ENCODE data around the gene ZNF236. TPM values are rescaled to one million over a fixed set of nuclear protein-coding genes. Genes with fewer than 3 reads are reported as not detected.

The ZNF236 gene
- polyA plus RNA-seq, 3 donors = 1.7 to 6.5 (median 2.4) TPM

DNA sequence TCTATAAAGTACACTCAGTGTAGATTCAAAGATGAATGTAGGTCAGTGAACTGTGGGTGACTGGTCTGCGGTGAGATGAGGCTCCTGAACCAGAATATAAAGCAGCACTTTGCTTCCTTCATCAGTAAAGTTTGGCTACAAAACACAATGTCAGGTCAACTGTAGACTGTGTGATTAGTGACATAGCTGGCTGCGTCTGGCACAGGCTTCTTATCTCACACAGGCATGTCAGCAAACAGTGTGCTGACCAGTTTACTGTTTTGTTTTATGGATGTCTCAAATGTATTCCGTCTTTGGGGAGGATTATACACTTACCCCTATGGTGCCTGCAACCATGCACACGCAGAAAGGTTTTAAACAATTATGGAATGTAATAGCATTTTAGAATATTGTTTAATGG is 87.1 kb downstream of the ZNF236 start:
- Mint-ChIP-seq H3K4me1 (no peaks in the 10 kb centered on the region), H3K27me3 (ENCODE audit: low read depth in 3 of 3) (peaks cover 0 to 1% (median 0%) of the 10 kb centered on the region in 3 donors), H3K4me3 (no peak overlapping the region), H3K27ac (no peak overlapping the region), H3K36me3 (peaks cover 68 to 88% of the 10 kb centered on the region in 2 donors), H3K9me3 (no peaks in the 10 kb centered on the region)
- no peaks in the 10 kb centered on the region for H3K9me3 ChIP-seq (replicated peaks in 1 of 2; ENCODE audit: control insufficient read depth in 1 of 2, insufficient read depth in 1 of 2, low read length in 2 of 2)
- TF ChIP-seq, protein P1, sequence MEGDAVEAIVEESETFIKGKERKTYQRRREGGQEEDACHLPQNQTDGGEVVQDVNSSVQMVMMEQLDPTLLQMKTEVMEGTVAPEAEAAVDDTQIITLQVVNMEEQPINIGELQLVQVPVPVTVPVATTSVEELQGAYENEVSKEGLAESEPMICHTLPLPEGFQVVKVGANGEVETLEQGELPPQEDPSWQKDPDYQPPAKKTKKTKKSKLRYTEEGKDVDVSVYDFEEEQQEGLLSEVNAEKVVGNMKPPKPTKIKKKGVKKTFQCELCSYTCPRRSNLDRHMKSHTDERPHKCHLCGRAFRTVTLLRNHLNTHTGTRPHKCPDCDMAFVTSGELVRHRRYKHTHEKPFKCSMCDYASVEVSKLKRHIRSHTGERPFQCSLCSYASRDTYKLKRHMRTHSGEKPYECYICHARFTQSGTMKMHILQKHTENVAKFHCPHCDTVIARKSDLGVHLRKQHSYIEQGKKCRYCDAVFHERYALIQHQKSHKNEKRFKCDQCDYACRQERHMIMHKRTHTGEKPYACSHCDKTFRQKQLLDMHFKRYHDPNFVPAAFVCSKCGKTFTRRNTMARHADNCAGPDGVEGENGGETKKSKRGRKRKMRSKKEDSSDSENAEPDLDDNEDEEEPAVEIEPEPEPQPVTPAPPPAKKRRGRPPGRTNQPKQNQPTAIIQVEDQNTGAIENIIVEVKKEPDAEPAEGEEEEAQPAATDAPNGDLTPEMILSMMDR (IDR thresholded peaks at IDR 0.05) = no peak
- intact Hi-C loops (cut with micrococcal nuclease) = no loop called here
- no peak for DNase-seq
- H3K27ac ChIP-seq (ENCODE audit: low read depth in 1 of 2, low read length in 2 of 2) = no peak overlapping the region
- H2AFZ ChIP-seq (ENCODE audit: insufficient read depth, low read depth, low read length, poor library complexity, severe bottlenecking) = no peak overlapping the region
- H3K4me1 ChIP-seq (ENCODE audit: control insufficient read depth in 1 of 2, insufficient read depth in 2 of 2, low read length in 2 of 2) = no peaks in the 10 kb centered on the region
- no peaks in the 10 kb centered on the region for H3K79me2 ChIP-seq (ENCODE audit: insufficient read depth, low read length)
- no peaks in the 10 kb centered on the region for H4K20me1 ChIP-seq (ENCODE audit: insufficient read depth, low read length)
- no peak overlapping the region for H3K4me3 ChIP-seq (replicated peaks in 1 of 3; ENCODE audit: low read depth in 2 of 3, low read length in 3 of 3)
- peaks cover 83 to 100% of the 10 kb centered on the region in 2 donors for H3K36me3 ChIP-seq (replicated peaks in 1 of 2; ENCODE audit: control insufficient read depth in 1 of 2, insufficient read depth in 2 of 2, low read length in 2 of 2)
- no peak overlapping the region for H3K9ac ChIP-seq (ENCODE audit: insufficient read depth, low read length, poor library complexity, severe bottlenecking)
- no peaks in the 10 kb centered on the region for H3K27me3 ChIP-seq (ENCODE audit: control insufficient read depth in 2 of 2, insufficient read depth in 2 of 2, low read length in 2 of 2)
- no peak overlapping the region for H3K4me2 ChIP-seq (replicated peaks; ENCODE audit: extremely low read depth, low read length, poor library complexity, severe bottlenecking)
- WGBS (ENCODE audit: insufficient coverage) = 100% methylated on average over 1 of the region's 4 CpGs

DNA sequence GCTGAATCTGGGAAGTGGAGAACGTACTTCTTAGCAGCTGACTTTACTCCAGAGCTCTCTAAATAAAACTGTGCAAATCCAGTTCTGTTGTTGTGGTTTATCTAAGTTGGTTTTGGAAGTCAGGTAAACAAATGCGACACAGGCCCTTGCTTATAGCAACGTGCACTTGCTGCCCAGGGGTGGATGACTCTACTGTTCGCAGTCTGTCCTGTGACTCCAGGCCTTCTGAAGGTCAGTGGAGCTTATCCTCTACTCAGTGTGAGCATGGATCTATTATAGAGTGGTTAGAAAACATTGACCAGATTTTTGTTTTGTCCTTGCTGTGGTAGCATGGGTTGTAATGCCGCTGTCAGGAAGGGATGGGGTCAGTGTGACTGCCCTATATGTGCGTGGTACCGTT is 89.1 kb downstream of the ZNF236 start:
- peaks cover 72 to 94% of the 10 kb centered on the region in 2 donors for H3K36me3 Mint-ChIP-seq
- intact Hi-C loops (cut with micrococcal nuclease) = no loop called here
- no peak overlapping the region for H3K9ac ChIP-seq (ENCODE audit: insufficient read depth, low read length, poor library complexity, severe bottlenecking)
- H3K4me2 ChIP-seq (replicated peaks; ENCODE audit: extremely low read depth, low read length, poor library complexity, severe bottlenecking) = no peak overlapping the region
- DNase-seq = no peak
- H3K79me2 ChIP-seq (ENCODE audit: insufficient read depth, low read length) = no peaks in the 10 kb centered on the region
- no peaks in the 10 kb centered on the region for H4K20me1 ChIP-seq (ENCODE audit: insufficient read depth, low read length)
- H2AFZ ChIP-seq (ENCODE audit: insufficient read depth, low read depth, low read length, poor library complexity, severe bottlenecking) = no peak overlapping the region
- H3K27ac ChIP-seq (ENCODE audit: low read depth in 1 of 2, low read length in 2 of 2) = no peak overlapping the region
- no peak overlapping the region for H3K4me3 ChIP-seq (replicated peaks in 1 of 3; ENCODE audit: low read depth in 2 of 3, low read length in 3 of 3)
- H3K4me1 Mint-ChIP-seq = no peaks in the 10 kb centered on the region
- H3K36me3 ChIP-seq (replicated peaks in 1 of 2; ENCODE audit: control insufficient read depth in 1 of 2, insufficient read depth in 2 of 2, low read length in 2 of 2) = peaks cover 83 to 100% of the 10 kb centered on the region in 2 donors
- H3K27me3 ChIP-seq (ENCODE audit: control insufficient read depth in 2 of 2, insufficient read depth in 2 of 2, low read length in 2 of 2) = no peaks in the 10 kb centered on the region
- TF ChIP-seq, protein P1 (IDR thresholded peaks at IDR 0.05) = no peak
- H3K9me3 ChIP-seq (replicated peaks in 1 of 2; ENCODE audit: control insufficient read depth in 1 of 2, insufficient read depth in 1 of 2, low read length in 2 of 2) = no peaks in the 10 kb centered on the region
- peak overlapping the region in 1 of 7 donors; percentile 28 for H3K27ac Mint-ChIP-seq
- H3K4me1 ChIP-seq (ENCODE audit: control insufficient read depth in 1 of 2, insufficient read depth in 2 of 2, low read length in 2 of 2) = no peaks in the 10 kb centered on the region
- H3K4me3 Mint-ChIP-seq = no peak overlapping the region
- H3K27me3 Mint-ChIP-seq (ENCODE audit: low read depth in 3 of 3) = peaks cover 0 to 1% (median 0%) of the 10 kb centered on the region in 3 donors
- 94% methylated on average over 2 of the region's 7 CpGs for WGBS (ENCODE audit: insufficient coverage)
- no peaks in the 10 kb centered on the region for H3K9me3 Mint-ChIP-seq
